NCI-H146 treated with DMSO at 0.1 percent for 48 hours (cell line): ENCODE measurements around the gene PTBP3.
"Not testable (repeated sequence)": the region's sequence is repeated elsewhere in the genome, so short reads cannot be mapped to it uniquely, and the experiment has no call there.

ENCODE experiments used
- DNase-seq: peaks from one replicate; lab custom pipeline; 2025; ENCODE audit not compliant: unreplicated experiment; lab: John Stamatoyannopoulos, UW

Gene PTBP3

DNA sequence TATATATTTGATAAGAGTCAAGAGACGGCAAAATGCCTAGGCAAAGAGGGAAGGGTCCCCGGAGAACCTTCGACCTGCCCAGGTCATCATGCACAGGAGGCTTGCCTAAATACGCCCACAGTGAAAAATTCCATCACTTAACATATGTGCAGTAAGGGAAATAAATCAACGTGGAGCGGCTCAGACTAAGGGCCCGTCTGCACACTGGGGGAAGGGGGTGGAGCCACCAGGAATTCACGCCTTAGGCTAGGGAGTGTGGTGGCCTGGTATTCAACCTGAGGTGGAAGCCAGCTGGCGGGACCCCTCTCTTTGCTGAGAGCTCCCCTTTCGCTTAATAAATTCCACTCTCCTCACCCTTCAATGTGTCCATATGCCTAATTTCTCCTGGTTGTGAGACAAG lies 8.3 kb downstream of the PTBP3 start:
- DNase-seq, result no peak

DNA sequence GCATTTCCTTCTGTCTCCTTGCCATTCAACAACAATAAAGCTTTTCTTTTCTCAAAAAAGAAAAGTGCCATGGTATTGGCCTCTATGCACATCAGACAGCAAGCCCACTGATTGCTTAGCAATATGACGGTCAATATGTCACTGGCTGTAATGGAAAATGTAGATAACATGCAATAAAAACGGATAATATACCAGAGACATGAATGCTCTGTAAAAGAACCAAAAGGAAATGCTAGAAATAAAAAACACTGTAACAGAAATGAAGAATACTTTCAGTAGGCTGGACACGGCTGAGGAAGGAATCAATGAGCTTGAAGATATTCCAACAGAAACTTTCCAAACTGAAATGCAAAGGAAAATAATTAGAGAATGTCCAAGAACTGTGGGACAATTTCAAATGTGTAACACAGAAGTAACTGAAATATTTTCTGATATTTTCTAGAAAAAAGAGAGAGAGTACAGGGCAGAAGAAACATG lies 10.0 kb downstream of the PTBP3 start:
- no peak for DNase-seq

DNA sequence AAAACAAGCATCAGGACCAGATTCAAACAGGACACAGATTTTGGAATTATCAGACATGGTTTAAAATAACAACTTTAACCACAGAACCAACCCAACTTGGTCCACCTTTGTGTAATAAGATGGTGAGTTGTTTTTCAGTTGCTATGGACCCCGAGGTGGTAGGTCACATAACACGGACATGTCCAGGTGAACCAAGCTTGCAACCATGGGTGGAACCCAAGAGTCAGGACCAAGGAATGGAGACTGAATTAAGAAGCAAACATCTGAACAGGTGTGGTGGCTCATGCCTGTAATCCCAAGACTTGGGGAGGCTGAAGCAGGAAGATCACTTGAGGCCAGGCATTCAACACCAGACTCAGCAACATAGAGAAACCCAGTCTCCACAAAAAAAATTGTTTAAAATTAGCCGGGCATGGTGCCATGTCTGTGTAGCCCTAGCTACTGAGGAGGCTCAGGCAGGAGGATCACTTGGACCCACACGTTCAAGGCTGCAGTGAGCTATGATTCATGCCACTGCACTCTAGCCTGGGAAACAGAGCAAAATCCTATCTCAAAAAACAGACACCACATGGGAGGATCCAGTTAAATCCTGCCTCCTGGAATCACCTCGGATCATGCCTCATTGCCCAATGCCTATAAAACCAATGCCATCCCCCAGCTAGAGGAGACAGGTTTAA lies 10.6 kb downstream of the PTBP3 start:
- no peak for DNase-seq

DNA sequence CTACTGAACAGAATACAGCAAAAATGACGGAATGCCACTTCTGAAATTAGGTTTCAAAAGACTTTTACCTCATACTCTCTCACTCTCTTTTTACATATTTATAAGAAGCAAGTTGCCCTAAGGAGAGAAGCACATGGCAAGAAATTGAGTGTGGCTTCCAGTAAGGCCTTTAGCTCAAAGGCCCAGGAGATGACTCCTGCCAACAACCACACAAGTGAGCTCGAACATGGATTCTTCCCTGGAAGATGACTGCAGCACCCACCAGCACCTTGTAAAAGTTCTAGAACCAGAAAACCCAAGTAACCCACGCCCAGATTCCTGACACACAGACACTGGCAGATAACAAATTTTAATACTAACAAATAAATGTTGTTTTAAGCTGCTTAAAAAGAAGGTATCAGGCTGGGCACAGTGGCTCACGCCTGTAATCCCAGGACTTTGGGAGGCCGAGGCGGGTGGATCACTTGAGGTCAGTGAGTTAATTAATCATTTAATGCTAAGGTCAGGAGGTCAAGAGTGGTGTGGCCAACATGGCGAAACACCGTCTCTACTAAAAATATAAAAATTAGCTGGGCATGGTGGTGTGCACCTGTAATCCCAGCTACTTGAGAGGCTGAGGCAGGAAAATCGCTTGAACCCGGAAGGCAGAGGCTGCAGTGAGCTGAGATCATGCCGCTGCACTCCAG lies 17.0 kb downstream of the PTBP3 start:
- no peak for DNase-seq

DNA sequence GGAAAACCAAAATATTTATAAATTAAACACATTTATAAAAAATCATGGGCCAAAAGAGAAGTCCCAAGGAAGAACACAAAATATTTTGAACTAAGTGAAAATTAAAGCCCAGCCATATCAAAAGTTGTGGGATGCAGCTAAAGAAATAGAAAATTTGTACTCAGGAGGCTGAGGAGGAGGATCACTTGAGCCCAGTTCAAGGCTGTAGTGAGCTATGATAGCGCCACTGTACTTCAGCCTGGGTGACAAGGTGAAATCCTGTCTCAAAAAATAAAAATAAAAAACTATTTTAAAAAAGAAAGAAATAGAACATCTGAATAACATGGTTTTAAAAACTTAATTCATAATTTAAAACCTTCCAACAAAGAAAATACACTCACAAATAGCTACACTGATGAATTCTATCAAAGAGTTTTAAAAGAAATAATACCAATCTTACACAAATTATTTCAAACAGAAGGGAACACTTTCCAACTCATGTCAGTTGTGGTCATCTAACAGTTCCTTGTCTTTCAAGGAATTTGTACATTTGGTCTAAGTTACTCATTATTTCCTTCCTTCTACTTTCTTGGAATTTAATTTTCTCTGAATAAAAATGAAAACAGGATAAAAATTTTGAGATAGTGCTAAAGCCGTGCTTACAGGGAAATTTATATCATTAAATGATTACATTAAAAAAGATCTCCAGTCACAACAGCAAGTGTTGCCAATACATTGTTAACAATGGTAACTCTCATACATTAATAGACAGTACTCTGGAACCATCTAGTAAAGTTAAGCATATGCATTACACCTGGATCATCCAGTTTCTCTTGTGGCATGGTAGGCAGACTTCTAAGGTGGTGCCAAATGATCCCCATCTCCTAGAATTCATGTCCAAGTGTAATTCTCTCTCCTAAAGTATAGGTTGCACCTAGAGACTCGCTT lies 17.8 kb downstream of the PTBP3 start:
- DNase-seq, result no peak

DNA sequence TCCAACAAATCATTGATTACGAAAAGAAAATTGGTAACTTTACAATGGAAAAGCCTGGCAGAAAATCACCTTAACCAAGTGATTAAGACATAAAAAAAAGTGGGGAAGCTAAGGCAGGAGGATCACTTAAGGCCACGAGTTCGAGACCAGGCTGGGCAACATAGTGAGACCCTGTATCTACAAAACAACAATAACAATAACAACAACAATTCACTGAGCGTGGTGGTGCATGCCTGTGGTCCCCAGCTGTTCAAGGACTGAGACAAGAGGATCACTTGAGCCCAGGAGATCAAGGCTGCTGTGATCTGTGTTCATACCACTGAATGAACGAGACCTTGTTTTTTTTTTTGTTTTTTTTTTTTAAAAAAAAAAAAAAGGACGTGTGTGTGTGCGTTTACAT lies 21.3 kb downstream of the PTBP3 start:
- no peak for DNase-seq

DNA sequence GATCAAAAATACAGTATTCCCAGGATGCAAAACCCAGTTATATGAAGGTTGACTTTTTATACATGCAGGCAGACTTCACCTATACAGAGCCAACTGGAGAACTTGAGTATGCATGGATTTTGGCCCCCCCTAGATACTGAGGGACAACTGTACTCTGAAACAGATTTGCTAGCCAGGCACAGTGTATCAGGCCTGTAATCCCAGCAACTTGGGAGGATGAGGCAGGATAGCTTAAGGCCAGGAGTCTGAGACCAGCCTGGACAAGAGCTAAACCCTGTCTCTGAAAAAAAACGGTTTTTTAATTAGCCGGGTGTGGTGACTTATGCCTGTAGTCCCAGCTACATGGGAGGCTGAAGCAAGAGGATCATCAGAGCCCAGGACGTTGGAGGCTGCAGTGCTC lies 21.9 kb downstream of the PTBP3 start:
- DNase-seq, result no peak

DNA sequence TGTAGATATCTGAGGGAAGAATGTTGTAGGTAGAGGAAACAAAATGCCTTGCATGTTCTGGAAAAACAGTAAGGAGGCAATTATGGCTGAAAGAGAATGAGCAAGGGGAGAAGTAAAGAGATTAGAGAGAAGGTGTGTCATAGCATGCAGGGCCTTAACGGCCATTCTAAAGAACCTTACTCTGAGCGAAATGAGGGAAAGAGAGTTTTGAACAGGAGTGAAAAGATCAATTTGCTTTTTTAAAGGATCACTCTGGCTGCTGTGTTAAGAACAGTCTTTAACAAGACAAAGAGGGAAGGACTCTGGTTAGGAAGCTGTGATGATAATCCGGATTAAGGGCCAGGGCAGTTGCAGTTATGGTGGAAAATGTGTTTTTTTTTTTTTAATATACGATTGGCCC lies 22.6 kb downstream of the PTBP3 start:
- no peak for DNase-seq

DNA sequence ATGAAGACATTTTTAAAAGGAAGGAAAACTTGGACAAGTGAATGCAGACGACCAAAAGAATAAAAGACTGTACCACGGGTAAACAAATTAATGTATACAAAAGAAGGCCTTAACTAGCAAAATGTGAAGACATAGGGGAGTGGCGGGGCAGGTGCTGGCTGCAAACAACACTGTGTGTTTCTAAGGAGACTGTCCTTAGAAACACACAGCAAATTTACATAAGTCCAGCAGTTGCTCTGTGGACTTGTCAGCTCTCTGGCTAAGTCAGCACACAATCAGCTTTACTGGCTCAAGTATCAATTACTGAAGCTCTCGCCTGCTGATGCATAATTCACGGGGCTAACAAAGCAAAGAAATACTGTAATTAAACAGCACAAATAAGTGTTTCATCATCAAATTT lies 24.8 kb downstream of the PTBP3 start:
- DNase-seq, result peak; percentile 80

DNA sequence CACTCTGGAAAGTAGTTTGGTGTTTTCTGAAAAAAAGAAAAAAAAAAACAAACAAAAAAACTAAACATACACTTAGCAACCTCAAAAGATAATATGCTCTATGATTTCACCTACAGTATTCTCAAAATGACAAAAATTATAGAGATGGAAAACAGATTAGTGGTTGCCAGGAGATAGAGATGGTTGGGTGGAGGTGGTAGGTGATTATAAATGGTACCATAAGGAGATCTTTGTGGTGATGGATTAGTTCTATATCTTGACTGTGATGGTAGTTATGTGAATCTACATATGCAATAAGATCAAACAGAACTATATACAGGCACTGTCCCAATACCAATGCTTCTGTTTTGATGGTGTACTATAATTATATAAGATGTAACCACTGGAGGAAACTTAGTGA lies 32.0 kb downstream of the PTBP3 start:
- DNase-seq, result no peak

DNA sequence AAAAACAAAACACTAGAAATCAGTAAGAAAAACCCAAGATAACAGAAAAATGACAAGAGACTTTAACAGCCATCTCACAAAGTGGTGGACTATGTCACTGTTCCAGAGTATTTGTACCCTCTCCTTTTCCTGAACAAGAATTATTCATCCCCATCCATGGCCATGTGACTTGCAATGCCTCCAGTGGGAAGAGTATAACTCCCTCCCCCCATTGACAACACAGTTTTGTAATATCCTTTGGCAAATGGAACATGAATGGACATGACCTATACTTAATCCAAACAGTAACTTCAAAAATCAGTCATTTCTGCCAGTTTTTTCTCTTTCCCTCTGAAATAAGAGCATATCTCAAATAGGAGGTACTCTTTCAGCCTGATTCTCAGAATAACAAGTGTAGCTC lies 33.9 kb downstream of the PTBP3 start:
- DNase-seq, result no peak

DNA sequence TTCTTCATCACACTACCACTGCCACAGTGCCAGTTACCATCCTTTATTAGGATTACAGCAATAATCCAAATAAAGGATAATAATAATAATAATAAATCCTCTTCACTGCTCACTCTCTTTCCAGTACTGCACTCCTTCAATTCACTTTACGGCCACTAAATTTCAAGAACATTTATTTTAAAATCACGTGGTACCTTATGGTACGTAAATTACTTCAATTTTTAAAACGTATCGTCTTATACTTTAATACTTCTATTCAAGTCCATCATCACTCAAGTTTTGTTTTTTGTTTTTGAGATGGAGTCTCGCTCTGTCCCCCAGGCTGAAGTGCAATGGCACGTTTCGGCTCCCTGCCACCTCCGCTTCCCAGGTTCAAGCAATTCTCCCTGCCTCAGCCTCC lies 36.5 kb downstream of the PTBP3 start:
- no peak for DNase-seq

DNA sequence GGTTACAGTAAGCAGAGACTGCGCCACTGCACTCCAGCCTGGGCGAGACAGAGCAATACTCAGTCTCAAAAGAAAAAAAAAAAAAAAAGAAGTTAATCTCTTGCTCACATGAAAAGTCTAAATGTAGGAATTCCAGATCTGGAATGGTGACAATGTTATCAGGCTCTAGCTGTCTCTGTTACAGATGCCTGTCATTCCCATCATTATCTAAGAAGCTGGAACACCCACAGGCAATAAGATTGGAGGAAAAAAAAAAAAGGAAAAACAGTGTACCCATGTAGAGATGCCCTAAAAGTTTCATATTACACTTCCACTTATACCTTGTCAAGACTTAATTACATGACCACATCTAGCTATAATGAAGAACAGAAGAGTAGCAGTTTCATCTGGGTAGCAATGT lies 38.2 kb downstream of the PTBP3 start:
- no peak for DNase-seq

DNA sequence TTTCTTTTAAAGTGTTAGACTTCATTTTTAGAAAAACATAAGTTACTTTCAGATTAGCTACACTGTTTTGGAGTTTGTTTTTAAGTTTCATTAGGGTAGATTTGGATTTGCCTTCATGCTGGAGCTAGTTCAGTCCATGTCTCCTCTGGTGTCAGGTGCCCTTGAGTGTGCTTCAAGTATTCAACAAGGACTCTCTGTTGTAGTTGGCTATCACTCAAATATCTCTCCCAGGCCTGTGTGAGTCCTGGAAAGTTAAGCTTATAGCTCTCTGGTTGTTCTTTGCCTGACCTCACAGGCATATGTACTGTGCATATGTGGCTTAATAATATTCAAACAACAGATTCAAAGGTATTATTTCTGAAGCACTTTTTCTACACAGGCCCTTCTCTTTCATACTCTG lies 45.4 kb downstream of the PTBP3 start:
- no peak for DNase-seq

DNA sequence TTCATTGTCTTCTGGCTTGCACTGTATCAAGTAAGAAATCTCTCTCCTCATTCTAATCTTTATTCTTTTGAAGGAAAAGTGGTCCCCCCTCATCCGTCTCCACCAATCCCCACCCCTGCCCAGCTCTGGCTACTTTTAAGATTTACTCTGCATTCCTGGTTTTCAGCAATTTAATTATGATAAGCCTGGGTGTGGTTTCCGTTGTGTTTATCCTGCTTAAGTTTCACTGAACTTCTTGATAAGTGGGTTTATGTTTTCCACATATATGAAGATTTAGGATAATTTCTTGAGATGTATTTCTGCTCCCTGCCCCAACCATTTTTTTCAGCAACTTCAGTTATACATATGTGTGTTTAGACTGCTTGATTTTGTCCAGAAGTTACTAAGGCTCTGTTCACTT lies 46.5 kb downstream of the PTBP3 start:
- DNase-seq, result no peak

DNA sequence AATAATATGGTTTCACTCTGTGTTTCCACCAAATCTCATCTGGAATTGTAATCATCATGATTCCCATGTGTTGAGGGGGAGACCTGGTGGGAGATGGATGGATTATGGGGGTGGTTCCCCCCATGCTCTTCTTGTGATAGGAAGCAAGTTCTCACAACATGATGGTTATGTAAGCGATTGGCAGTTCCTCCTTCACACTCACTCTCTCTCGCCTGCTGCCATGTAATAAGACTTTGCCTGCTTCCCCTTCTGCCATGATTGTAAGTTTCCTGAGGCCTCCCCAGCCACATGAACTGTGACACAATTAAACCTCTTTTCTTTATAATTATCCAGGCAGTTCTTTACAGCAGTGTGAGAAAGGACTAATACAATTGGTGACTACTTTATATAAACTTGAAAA lies 48.4 kb downstream of the PTBP3 start:
- DNase-seq, result no peak

DNA sequence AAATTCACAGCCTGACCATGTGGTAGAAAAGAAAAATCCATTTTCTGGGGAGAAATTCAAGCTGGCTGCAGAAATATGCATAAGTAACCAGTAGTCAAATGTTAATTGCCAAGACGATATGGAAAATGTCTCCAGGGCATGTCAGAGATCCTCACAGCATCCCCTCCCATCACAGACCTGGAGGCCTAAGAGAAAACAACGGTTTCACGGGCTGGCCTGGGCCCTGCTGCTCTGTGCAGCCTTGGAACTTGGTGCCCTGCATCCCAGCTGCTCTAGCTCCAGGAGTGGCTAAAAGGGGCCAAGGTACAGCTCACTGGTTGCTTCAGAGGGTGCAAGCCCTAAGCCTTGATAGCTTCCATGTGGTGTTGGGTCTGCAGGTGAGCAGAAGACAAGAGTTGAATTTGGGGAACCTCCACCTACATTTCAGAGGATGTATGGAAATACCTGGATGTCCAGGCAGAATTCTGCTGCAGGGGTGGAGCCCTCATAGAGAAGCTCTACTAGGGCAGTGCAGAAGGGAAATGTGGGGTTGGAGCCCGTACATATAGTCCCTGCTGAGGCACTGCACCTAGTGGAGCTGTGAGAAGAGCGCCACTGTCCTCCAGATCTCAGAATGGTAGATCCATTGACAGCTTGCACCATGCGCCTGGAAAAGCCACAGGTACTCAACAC lies 49.7 kb downstream of the PTBP3 start:
- no peak for DNase-seq

DNA sequence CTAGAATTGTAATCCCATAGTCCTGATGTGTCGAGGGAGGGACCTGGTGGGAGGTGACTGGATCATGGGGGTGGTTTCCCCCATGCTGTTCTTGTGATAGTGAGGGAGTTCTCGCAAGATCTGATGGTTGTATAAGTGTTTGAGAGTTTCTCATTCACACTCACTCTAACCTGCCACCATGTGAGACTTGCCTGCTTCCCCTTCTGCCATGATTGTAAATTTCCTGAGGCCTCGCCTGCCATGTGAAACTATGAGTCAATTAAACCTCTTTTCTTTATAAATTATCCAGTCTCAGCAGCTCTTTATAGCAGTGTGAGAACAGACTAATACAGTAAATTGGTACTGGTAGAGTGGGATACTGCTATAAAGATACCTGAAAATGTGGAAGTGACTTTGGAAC lies 50.6 kb downstream of the PTBP3 start:
- DNase-seq, result not testable (repeated sequence)

DNA sequence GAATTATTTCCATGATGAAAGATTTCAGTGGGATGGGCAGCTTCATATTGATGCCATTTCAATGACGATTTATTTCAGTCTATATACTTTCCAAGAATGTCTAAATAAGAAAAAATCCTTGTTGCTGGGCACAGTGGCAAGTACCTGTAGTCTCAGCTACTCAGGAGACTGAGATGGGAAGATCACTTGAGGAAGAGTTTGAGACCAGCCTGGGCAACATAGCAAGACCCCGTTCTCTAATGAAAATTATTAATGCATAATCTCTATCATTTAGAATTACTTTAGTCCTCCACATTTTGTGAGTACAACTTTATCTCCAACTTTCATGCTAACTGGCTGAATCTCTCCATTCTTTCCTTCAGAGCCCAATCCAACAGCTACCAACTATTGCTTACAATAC lies 52.5 kb downstream of the PTBP3 start:
- DNase-seq, result no peak

DNA sequence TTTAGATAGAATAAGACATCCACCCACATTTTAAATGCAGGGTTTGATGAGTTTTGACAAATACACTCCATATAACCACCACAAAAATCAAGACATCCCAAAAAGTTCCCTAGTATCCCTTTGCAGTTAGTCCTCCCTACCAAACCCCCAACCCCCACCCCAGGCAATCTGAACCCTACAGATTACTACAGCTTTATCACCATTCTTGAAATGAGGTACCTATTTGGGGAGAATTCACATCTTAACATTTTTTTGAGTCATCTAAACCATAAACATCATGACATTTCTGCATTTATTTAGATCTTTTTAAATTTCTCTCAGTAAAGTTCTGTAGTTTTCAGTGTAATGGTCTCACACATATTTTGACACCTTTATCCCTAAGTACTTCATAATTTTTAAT lies 53.9 kb downstream of the PTBP3 start:
- no peak for DNase-seq

DNA sequence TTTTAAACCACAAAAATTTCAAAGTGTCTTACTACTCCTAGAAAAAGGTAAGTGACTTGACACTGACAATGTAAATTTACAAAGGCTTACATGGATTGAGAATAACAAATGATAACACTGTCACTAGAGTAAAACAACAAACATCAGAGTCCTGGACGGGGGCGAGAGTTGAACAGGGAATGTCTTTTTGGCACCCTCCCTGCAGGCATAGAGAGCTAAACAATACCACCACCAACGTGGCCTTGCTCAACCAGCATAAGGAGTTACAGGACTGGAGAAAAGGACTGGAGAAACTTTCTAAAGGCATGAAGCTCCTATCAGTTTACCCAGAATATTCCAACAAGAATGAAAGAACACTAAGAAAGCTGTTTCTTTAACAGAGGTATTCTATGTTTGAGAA lies 55.3 kb downstream of the PTBP3 start:
- no peak for DNase-seq
